ENCODE measurements around the gene SH3GL1. TPM values are rescaled to one million over a fixed set of nuclear protein-coding genes. Genes with fewer than 3 reads are reported as not detected.

SH3GL1 gene
- total RNA-seq, 1 donor: 83.2 TPM

- TF ChIP-seq CTCF (IDR thresholded peaks at IDR 0.05; ENCODE audit: extremely low read depth, low read depth, low read length): no peak
- H3K4me3 ChIP-seq (ENCODE audit: insufficient read depth, low read length): peak overlapping the region; percentile 22
- H4K20me1 ChIP-seq (ENCODE audit: insufficient read depth, low read length): peaks cover 80% of the 10 kb centered on the region
- H3K4me2 ChIP-seq (ENCODE audit: insufficient read depth, low read length): peak overlapping the region; percentile 68
- no peaks in the 10 kb centered on the region for H3K9me3 ChIP-seq (ENCODE audit: low read depth, low read length)
- DNase-seq (ENCODE audit: insufficient read length, low spot score, missing footprints): peak; percentile 82
- peaks cover 23% of the 10 kb centered on the region for H3K36me3 ChIP-seq (ENCODE audit: insufficient read depth, low read length)
- peaks cover 22% of the 10 kb centered on the region for H3K4me1 ChIP-seq (ENCODE audit: insufficient read depth, low read length)
- H3K27ac ChIP-seq (ENCODE audit: low read depth, low read length): peak overlapping the region; percentile 69
- peaks cover 98% of the 10 kb centered on the region for H3K79me2 ChIP-seq (ENCODE audit: insufficient read depth, low read length)
- H3K27me3 ChIP-seq (ENCODE audit: insufficient read depth, low read length): no peaks in the 10 kb centered on the region
- H2AFZ ChIP-seq (ENCODE audit: low read length): no peak overlapping the region
Measured at GRCh38 chr19:4385291-4386040, 14.9 kb downstream of the SH3GL1 start.

GRCh38 chr19:4380254-4380727 lies 20.1 kb downstream of the SH3GL1 start:
- TF ChIP-seq CTCF (IDR thresholded peaks at IDR 0.05; ENCODE audit: extremely low read depth, low read depth, low read length): no peak
- H3K27me3 ChIP-seq (ENCODE audit: insufficient read depth, low read length): no peaks in the 10 kb centered on the region
- H2AFZ ChIP-seq (ENCODE audit: low read length): no peak overlapping the region
- peaks cover 97% of the 10 kb centered on the region for H3K79me2 ChIP-seq (ENCODE audit: insufficient read depth, low read length)
- peak; percentile 67 for DNase-seq (ENCODE audit: insufficient read length, low spot score, missing footprints)
- peaks cover 82% of the 10 kb centered on the region for H4K20me1 ChIP-seq (ENCODE audit: insufficient read depth, low read length)
- no peak overlapping the region for H3K4me2 ChIP-seq (ENCODE audit: insufficient read depth, low read length)
- peaks cover 16% of the 10 kb centered on the region for H3K36me3 ChIP-seq (ENCODE audit: insufficient read depth, low read length)
- H3K4me3 ChIP-seq (ENCODE audit: insufficient read depth, low read length): no peak overlapping the region
- H3K4me1 ChIP-seq (ENCODE audit: insufficient read depth, low read length): peaks cover 29% of the 10 kb centered on the region
- no peaks in the 10 kb centered on the region for H3K9me3 ChIP-seq (ENCODE audit: low read depth, low read length)
- H3K27ac ChIP-seq (ENCODE audit: low read depth, low read length): no peak overlapping the region

DNA sequence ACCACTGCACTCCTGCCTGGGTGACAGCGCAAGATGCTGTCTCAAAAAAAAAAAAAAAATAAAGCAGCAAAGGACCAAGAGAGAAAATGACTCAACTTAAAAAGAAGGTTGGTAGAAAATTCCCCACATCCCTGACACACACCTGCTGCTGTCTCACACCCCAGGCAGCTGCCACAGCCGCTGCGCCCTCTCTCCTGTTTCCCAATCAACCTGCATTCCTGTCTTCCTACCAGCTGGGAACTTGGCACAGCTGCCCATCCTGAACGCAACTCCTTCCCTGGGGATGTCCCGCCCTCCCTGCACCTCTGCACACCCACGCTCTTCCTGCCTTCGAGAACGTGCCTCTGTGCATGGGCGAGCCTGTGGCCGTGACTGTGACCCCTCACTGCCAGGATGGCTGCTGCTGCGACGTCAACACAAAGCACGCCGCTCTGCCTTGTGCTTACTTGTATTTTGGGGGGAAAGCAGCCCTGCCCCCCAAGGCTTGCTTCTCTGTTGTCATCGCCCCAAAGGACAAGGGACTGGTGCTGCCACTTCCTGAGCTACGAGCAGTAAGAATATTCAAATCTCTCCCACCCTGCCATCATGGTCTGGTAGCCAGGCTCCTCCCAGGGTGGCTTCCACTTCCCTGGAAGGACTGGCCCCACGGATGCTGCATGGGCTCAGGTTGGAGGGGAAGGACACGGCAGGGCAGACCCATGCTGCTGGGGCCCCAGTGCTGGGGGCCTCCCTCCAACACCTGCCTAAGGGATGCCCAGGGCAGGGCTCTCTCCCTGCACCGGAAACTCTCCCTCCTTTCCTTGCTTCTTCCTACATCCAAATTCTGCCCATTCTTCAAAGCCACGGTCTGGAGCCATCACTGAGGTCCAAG lies 20.7 kb downstream of the SH3GL1 start:
- Histone ChIP-seq H3K4me3 (ENCODE audit: insufficient read depth, low read length) (no peak overlapping the region), H3K27me3 (ENCODE audit: insufficient read depth, low read length) (no peaks in the 10 kb centered on the region), H3K4me1 (ENCODE audit: insufficient read depth, low read length) (peaks cover 34% of the 10 kb centered on the region), H3K79me2 (ENCODE audit: insufficient read depth, low read length) (peaks cover 97% of the 10 kb centered on the region), H3K27ac (ENCODE audit: low read depth, low read length) (no peak overlapping the region), H2AFZ (ENCODE audit: low read length) (no peak overlapping the region), H4K20me1 (ENCODE audit: insufficient read depth, low read length) (peaks cover 82% of the 10 kb centered on the region), H3K4me2 (ENCODE audit: insufficient read depth, low read length) (no peak overlapping the region), H3K36me3 (ENCODE audit: insufficient read depth, low read length) (peaks cover 14% of the 10 kb centered on the region), H3K9me3 (ENCODE audit: low read depth, low read length) (no peaks in the 10 kb centered on the region)
- peak; percentile 57 for DNase-seq (ENCODE audit: insufficient read length, low spot score, missing footprints)
- no peak for TF ChIP-seq CTCF (IDR thresholded peaks at IDR 0.05; ENCODE audit: extremely low read depth, low read depth, low read length)

- no peak overlapping the region for H2AFZ ChIP-seq (ENCODE audit: low read length)
- no peak for TF ChIP-seq CTCF (IDR thresholded peaks at IDR 0.05; ENCODE audit: extremely low read depth, low read depth, low read length)
- no peak for DNase-seq (ENCODE audit: insufficient read length, low spot score, missing footprints)
- H4K20me1 ChIP-seq (ENCODE audit: insufficient read depth, low read length): peaks cover 81% of the 10 kb centered on the region
- peaks cover 42% of the 10 kb centered on the region for H3K4me1 ChIP-seq (ENCODE audit: insufficient read depth, low read length)
- H3K79me2 ChIP-seq (ENCODE audit: insufficient read depth, low read length): peaks cover 93% of the 10 kb centered on the region
- no peaks in the 10 kb centered on the region for H3K27me3 ChIP-seq (ENCODE audit: insufficient read depth, low read length)
- H3K36me3 ChIP-seq (ENCODE audit: insufficient read depth, low read length): peaks cover 7% of the 10 kb centered on the region
- H3K27ac ChIP-seq (ENCODE audit: low read depth, low read length): no peak overlapping the region
- H3K4me2 ChIP-seq (ENCODE audit: insufficient read depth, low read length): no peak overlapping the region
- no peak overlapping the region for H3K4me3 ChIP-seq (ENCODE audit: insufficient read depth, low read length)
- H3K9me3 ChIP-seq (ENCODE audit: low read depth, low read length): no peaks in the 10 kb centered on the region
Measured at GRCh38 chr19:4378886-4379285, 21.5 kb downstream of the SH3GL1 start.
